Breast epithelium (tissue), 4 donors: ENCODE results near the gene CPEB4. TPM values are rescaled to one million over a fixed set of nuclear protein-coding genes. Genes with fewer than 3 reads are reported as not detected.

Experiments
- DNase-seq, 2 donors: peaks; one replicate each; pipeline ENCODE4 v3.0.0-alpha.2; 2019; ENCODE audit warnings: low spot score in 2 of 2
- H3K27ac ChIP-seq, 2 donors: fragments of 200-600 bp; sonication (generic) in 1 of 2; one replicate each; pipeline ENCODE4 v1.5.1; 2016 to 2019; ENCODE audit warnings: mild to moderate bottlenecking in 1 of 2
- H3K27me3 ChIP-seq, 2 donors: fragments of 200-600 bp; sonication (generic) in 1 of 2; one replicate each; pipeline versions ENCODE4 v1.5.1 to v1.6.0; 2017 to 2019; ENCODE audit warnings: control low read depth in 1 of 2, mild to moderate bottlenecking in 1 of 2
- H3K36me3 ChIP-seq: fragments of 200-600 bp; one replicate; pipeline ENCODE4 v1.5.1; 2019
- H3K4me1 ChIP-seq, 2 donors: fragments of 200-600 bp; sonication (generic); one replicate each; pipeline ENCODE4 v1.5.1; 2016 to 2019; ENCODE audit warnings: control low read depth in 1 of 2
- H3K4me3 ChIP-seq, 3 donors: fragments of 200-600 bp; sonication (generic); 1 replicate in 2 of 3; 2 replicates in 1 of 3; pipeline ENCODE4 v1.5.1; 2016 to 2019; ENCODE audit warnings: mild to moderate bottlenecking in 3 of 3, moderate library complexity in 2 of 3
- H3K9me3 ChIP-seq, 2 donors: fragments of 200-600 bp; sonication (generic) in 1 of 2; one replicate each; pipeline ENCODE4 v1.5.1; 2016 to 2019; ENCODE audit warnings: control low read depth in 1 of 2
- CTCF ChIP-seq, 3 donors: fragments of 450-650 bp; IDR thresholded peaks; one replicate each; pipeline ENCODE4 v1.5.1; 2016 to 2017; ENCODE audit warnings: antibody characterized with exemption in 3 of 3, mild to moderate bottlenecking in 3 of 3, moderate library complexity in 3 of 3
- POLR2A ChIP-seq: fragments of 450-650 bp; IDR thresholded peaks from one replicate; pipeline ENCODE4 v1.6.1; 2016; ENCODE audit warnings: antibody characterized with exemption, mild to moderate bottlenecking, moderate library complexity
- POLR2AphosphoS5 ChIP-seq, 3 donors: sonication (generic); formaldehyde crosslinking; IDR thresholded peaks; one replicate each; pipeline ENCODE4 v1.6.1; 2017; ENCODE audit warnings: antibody characterized with exemption in 3 of 3
- intact Hi-C: fragments of 100-400 bp; cut with DNase I; formaldehyde crosslinking; loops from one replicate; pipeline ENCODE4 v1.15.1; 2023; ENCODE audit warnings: low total_unique reads
- total RNA-seq, 3 donors: library from RNA; depleted of rRNA; stranded (reverse); fragments of >200 nt; gene quantifications; one replicate each; pipeline ENCODE4 v1.1.0, GENCODE V29; 2016

The CPEB4 gene
- total RNA-seq, 3 donors from 2014 or later: 36.4 to 71.7 (median 49.9) TPM

DNA sequence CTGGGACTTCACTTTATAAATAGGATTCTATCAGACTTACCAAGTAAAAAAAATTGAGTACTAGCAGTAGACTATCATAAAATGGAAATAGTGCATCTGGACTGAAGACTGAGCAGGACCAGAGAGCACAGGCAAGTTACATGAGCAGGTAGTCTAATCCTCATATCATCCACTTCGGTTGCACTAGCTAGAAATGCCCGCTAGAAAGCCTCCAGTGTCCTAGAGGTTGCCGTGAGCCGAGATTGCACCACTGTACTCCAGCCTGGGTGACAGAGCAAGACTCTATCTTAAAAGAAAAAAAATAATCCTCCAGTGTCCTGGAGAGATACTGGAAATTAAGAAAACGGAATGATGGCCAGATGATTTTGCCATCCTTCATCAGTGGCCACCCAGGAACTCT, 120.8 kb downstream of the CPEB4 start:
- intact Hi-C loops: no loop called here
- TF ChIP-seq POLR2AphosphoS5 (IDR thresholded peaks at IDR 0.05) (no peak), CTCF (IDR thresholded peaks at IDR 0.05) (no peak), POLR2A (no peak)
- DNase-seq: no peak
- Histone ChIP-seq H3K4me1 (no peaks in the 10 kb centered on the region), H3K9me3 (no peaks in the 10 kb centered on the region), H3K27me3 (no peaks in the 10 kb centered on the region), H3K27ac (no peak overlapping the region), H3K4me3 (no peak overlapping the region), H3K36me3 (no peaks in the 10 kb centered on the region)

GRCh38 chr5:174010365-174010764, 122.2 kb downstream of the CPEB4 start:
- H3K4me3 ChIP-seq: no peak overlapping the region
- no peaks in the 10 kb centered on the region for H3K4me1 ChIP-seq
- intact Hi-C loops: no loop called here
- H3K9me3 ChIP-seq: no peaks in the 10 kb centered on the region
- TF ChIP-seq CTCF (IDR thresholded peaks at IDR 0.05) (no peak), POLR2AphosphoS5 (IDR thresholded peaks at IDR 0.05) (no peak), POLR2A (no peak)
- no peak overlapping the region for H3K27ac ChIP-seq
- no peak for DNase-seq
- no peaks in the 10 kb centered on the region for H3K36me3 ChIP-seq
- H3K27me3 ChIP-seq: no peaks in the 10 kb centered on the region

GRCh38 chr5:174011441-174011840, 123.3 kb downstream of the CPEB4 start:
- TF ChIP-seq CTCF (IDR thresholded peaks at IDR 0.05): no peak
- TF ChIP-seq POLR2AphosphoS5 (IDR thresholded peaks at IDR 0.05): no peak
- TF ChIP-seq POLR2A: no peak
- Histone ChIP-seq H3K9me3 (no peaks in the 10 kb centered on the region), H3K36me3 (no peaks in the 10 kb centered on the region), H3K4me3 (no peak overlapping the region), H3K27ac (no peak overlapping the region), H3K27me3 (no peaks in the 10 kb centered on the region), H3K4me1 (no peaks in the 10 kb centered on the region)
- no peak for DNase-seq
- intact Hi-C loops: no loop called here

Other genes with a start within 250 kb of the CPEB4 start
- not detected for gene C5orf47, start 100.8 kb downstream of the CPEB4 start, total RNA-seq
- gene NSG2, start 157.4 kb downstream of the CPEB4 start, total RNA-seq: not detected